Caco-2 (cell line): ENCODE data around the gene VOPP1. TPM values are rescaled to one million over a fixed set of nuclear protein-coding genes. Genes with fewer than 3 reads are reported as not detected.

Experiments used
- BruUV-seq: library from RNA; stranded (reverse); fragments of 400-500 nt; replicated peaks from 2 replicates; lab custom pipeline; 2021; lab: Mats Ljungman, UMichigan
- CTCF ChIA-PET: fragments of 300-600 bp; sonication (Branson Sonifier 250); formaldehyde crosslinking; loops from one replicate; lab custom pipeline; 2022; ENCODE audit warnings: antibody characterized with exemption; lab: Charles Lee
- POLR2A ChIA-PET: fragments of 300-600 bp; sonication (Branson Sonifier 250); formaldehyde crosslinking; loops from one replicate; lab custom pipeline; 2022; ENCODE audit warnings: antibody characterized with exemption; lab: Charles Lee
- DNase-seq, 2 experiments: peaks; one replicate each; pipeline versions ENCODE4 v3.0.0 to v3.0.0-alpha.2; 2020 to 2022
- H3K27me3 ChIP-seq: replicated peaks from 2 replicates; pipeline ENCODE4 v1.6.0; 2011; ENCODE audit warnings: low read length; ENCODE audit not compliant: control insufficient read depth, insufficient read depth
- H3K36me3 ChIP-seq: 2 replicates; pipeline ENCODE4 v1.5.1; 2011; ENCODE audit warnings: low read length; ENCODE audit not compliant: control insufficient read depth, insufficient read depth
- H3K4me1 ChIP-seq: fragments of 250-450 bp; sonication (Bioruptor Pico); 2 replicates; pipeline ENCODE4 v1.5.1; 2020; ENCODE audit warnings: mild to moderate bottlenecking
- H3K4me3 ChIP-seq: 2 replicates; pipeline ENCODE4 v1.5.1; 2011; ENCODE audit warnings: low read depth, mild to moderate bottlenecking, control low read depth, low read length
- H3K9me3 ChIP-seq: fragments of 250-450 bp; sonication (Bioruptor Pico); 2 replicates; pipeline ENCODE4 v1.5.1; 2020; ENCODE audit warnings: mild to moderate bottlenecking, moderate library complexity
- H3K27ac Mint-ChIP-seq: one replicate; pipeline ENCODE4 v1.8.0; 2022; ENCODE audit warnings: mixed read lengths; ENCODE audit not compliant: unreplicated experiment
- H3K27me3 Mint-ChIP-seq: one replicate; pipeline ENCODE4 v1.8.0; 2022; ENCODE audit warnings: mixed read lengths; ENCODE audit not compliant: insufficient read depth, unreplicated experiment
- H3K36me3 Mint-ChIP-seq: one replicate; pipeline ENCODE4 v1.8.0; 2022; ENCODE audit warnings: mild to moderate bottlenecking, mixed read lengths; ENCODE audit not compliant: insufficient read depth, unreplicated experiment
- H3K4me1 Mint-ChIP-seq: one replicate; pipeline ENCODE4 v1.8.0; 2022; ENCODE audit warnings: low read depth, mixed read lengths; ENCODE audit not compliant: unreplicated experiment
- H3K4me3 Mint-ChIP-seq: one replicate; pipeline ENCODE4 v1.8.0; 2022; ENCODE audit warnings: mild to moderate bottlenecking, moderate library complexity, mixed read lengths; ENCODE audit not compliant: unreplicated experiment
- H3K9me3 Mint-ChIP-seq: one replicate; pipeline ENCODE4 v1.8.0; 2022; ENCODE audit warnings: mixed read lengths; ENCODE audit not compliant: unreplicated experiment
- intact Hi-C: fragments of 100-400 bp; cut with micrococcal nuclease; formaldehyde crosslinking; loops from one replicate; pipeline ENCODE4 v1.10.0; 2022; ENCODE audit not compliant: unreplicated experiment
- total RNA-seq: library from RNA; stranded (reverse); gene quantifications from 2 replicates; pipeline ENCODE4 v1.2.3, GENCODE V29; 2022
- TF ChIP-seq, protein P1 (sequence below), 2 experiments: fragments of 200-600 bp in 1 of 2; IDR thresholded peaks; 1 replicate in 1 of 2; 2 replicates in 1 of 2; pipeline versions ENCODE4 v1.5.1 to v1.8.0; 2011 to 2022; ENCODE audit warnings: antibody characterized with exemption in 1 of 2, control low read depth in 1 of 2, inconsistent platforms in 1 of 2, low read depth in 1 of 2, low read length in 1 of 2, mild to moderate bottlenecking in 1 of 2, moderate library complexity in 1 of 2; ENCODE audit not compliant: insufficient read depth in 1 of 2, severe bottlenecking in 1 of 2, unreplicated experiment in 1 of 2

Gene VOPP1
- total RNA-seq, 1 experiment from 2014 or later = 46.8 TPM

DNA sequence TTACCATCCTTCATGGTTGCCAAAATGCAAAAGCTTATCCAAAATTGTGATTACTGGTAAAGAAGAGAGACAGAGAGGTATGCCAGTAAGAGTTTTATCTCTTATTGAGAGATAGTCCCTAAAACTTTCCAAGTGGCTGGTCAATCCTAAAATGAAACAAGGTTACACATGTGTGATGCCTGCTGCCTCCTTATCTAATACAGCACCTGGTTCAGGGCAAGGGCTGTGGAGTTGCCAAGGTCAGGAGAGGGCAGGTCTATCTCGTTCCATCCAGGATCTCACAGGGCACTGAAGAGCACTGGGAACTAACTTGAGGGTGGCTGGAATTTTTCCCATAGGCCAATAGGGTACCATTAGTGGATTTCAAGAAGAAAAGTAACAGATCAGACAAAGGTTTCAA lies 18.3 kb downstream of the VOPP1 start:
- Histone ChIP-seq H3K9me3 (no peaks in the 10 kb centered on the region), H3K4me1 (peaks cover 9% of the 10 kb centered on the region; the same call in 1 of the 2 replicates), H3K36me3 (no peaks in the 10 kb centered on the region; the same call in 1 of the 2 replicates), H3K4me3 (no peak overlapping the region), H3K27me3 (no peaks in the 10 kb centered on the region)
- BruUV-seq = no TSS peak
- no peaks in the 10 kb centered on the region for H3K9me3 Mint-ChIP-seq
- no peaks in the 10 kb centered on the region for H3K27me3 Mint-ChIP-seq
- DNase-seq = no peak
- ChIA-PET POLR2A (no interaction called here), CTCF (no interaction called here)
- no peak overlapping the region for H3K27ac Mint-ChIP-seq
- H3K4me3 Mint-ChIP-seq = no peak overlapping the region
- intact Hi-C loops = no loop called here
- H3K36me3 Mint-ChIP-seq = peaks cover 10% of the 10 kb centered on the region
- H3K4me1 Mint-ChIP-seq = peaks cover 9% of the 10 kb centered on the region
- TF ChIP-seq, protein P1, sequence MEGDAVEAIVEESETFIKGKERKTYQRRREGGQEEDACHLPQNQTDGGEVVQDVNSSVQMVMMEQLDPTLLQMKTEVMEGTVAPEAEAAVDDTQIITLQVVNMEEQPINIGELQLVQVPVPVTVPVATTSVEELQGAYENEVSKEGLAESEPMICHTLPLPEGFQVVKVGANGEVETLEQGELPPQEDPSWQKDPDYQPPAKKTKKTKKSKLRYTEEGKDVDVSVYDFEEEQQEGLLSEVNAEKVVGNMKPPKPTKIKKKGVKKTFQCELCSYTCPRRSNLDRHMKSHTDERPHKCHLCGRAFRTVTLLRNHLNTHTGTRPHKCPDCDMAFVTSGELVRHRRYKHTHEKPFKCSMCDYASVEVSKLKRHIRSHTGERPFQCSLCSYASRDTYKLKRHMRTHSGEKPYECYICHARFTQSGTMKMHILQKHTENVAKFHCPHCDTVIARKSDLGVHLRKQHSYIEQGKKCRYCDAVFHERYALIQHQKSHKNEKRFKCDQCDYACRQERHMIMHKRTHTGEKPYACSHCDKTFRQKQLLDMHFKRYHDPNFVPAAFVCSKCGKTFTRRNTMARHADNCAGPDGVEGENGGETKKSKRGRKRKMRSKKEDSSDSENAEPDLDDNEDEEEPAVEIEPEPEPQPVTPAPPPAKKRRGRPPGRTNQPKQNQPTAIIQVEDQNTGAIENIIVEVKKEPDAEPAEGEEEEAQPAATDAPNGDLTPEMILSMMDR (IDR thresholded peaks at IDR 0.05; ENCODE audit: insufficient read depth in 1 of 2, low read depth in 1 of 2, low read length in 1 of 2, severe bottlenecking in 1 of 2, unreplicated experiment in 1 of 2) = no peak

DNA sequence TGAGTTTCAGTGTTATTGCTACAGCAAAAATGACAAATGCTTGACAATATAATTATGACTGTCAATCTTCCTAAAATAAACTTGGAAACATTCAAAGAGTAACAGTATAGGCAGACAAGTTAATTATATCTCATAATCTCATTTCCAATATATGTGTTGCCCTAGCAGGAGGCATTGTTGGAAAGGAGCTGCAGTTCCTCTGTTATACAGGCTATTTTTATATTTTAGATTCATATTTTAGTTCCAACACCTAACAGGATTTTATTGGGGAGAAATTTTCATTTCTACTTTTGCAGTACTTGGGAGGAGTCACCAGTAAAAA lies 19.3 kb downstream of the VOPP1 start:
- no peaks in the 10 kb centered on the region for H3K9me3 ChIP-seq
- Mint-ChIP-seq H3K4me3 (no peak overlapping the region), H3K9me3 (no peaks in the 10 kb centered on the region), H3K27me3 (no peaks in the 10 kb centered on the region), H3K4me1 (peaks cover 9% of the 10 kb centered on the region), H3K27ac (no peak overlapping the region), H3K36me3 (peaks cover 10% of the 10 kb centered on the region)
- DNase-seq = no peak
- TF ChIP-seq, protein P1 (IDR thresholded peaks at IDR 0.05; ENCODE audit: insufficient read depth in 1 of 2, low read depth in 1 of 2, low read length in 1 of 2, severe bottlenecking in 1 of 2, unreplicated experiment in 1 of 2) = no peak
- peaks cover 9% of the 10 kb centered on the region; the same call in 1 of the 2 replicates for H3K4me1 ChIP-seq
- no peak overlapping the region for H3K4me3 ChIP-seq
- CTCF ChIA-PET = no interaction called here
- no peaks in the 10 kb centered on the region; the same call in 1 of the 2 replicates for H3K36me3 ChIP-seq
- no peaks in the 10 kb centered on the region for H3K27me3 ChIP-seq
- intact Hi-C loops = no loop called here
- BruUV-seq = no TSS peak
- POLR2A ChIA-PET = no interaction called here

DNA sequence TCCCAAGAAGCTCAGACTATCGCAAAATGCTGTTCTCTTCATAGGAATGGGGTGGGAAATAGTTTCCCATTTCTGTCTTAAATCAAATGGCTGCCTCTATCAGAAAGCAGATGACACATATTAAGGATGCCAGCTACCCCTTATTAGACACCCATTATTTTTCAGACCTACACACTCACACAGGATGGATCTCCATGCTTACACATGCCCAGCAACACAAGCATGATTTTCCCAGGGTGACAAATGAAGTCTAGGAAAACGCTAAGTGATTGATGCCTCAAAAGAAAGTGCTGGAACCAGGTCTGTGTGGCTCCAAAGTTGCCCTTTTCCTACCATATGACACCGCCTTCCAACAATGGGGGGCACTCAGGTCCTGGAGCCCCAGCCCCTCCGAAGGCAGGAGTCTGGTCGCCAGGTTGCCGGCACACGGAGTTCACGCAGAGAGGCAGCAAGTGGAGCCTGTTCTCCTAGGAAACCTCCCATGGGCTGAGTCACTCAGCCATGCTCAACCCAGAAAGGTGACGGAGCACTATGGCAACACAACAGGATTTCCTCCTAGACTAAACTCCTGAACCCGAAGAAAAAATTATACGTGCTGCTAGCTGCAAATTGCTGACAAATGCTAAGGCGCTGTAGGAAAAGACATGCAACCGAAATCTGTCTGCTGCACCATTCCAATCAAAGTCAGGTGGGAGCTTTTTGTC lies 19.8 kb downstream of the VOPP1 start:
- no peaks in the 10 kb centered on the region for H3K9me3 ChIP-seq
- no peak for DNase-seq
- Mint-ChIP-seq H3K4me1 (peaks cover 9% of the 10 kb centered on the region), H3K27me3 (no peaks in the 10 kb centered on the region), H3K4me3 (no peak overlapping the region), H3K27ac (no peak overlapping the region), H3K9me3 (no peaks in the 10 kb centered on the region), H3K36me3 (peaks cover 10% of the 10 kb centered on the region)
- no TSS peak for BruUV-seq
- CTCF ChIA-PET = no interaction called here
- H3K36me3 ChIP-seq = no peaks in the 10 kb centered on the region; the same call in 1 of the 2 replicates
- TF ChIP-seq, protein P1 (IDR thresholded peaks at IDR 0.05; ENCODE audit: insufficient read depth in 1 of 2, low read depth in 1 of 2, low read length in 1 of 2, severe bottlenecking in 1 of 2, unreplicated experiment in 1 of 2) = no peak
- no peak overlapping the region for H3K4me3 ChIP-seq
- intact Hi-C loops = no loop called here
- H3K27me3 ChIP-seq = no peaks in the 10 kb centered on the region
- peaks cover 9% of the 10 kb centered on the region; the same call in 1 of the 2 replicates for H3K4me1 ChIP-seq
- POLR2A ChIA-PET = no interaction called here
